NCI-H510A treated with DMSO at 0.1 percent for 48 hours (cell line): ENCODE data around the gene XXYLT1.
"Not testable (repeated sequence)": the region's sequence is repeated elsewhere in the genome, so short reads cannot be mapped to it uniquely, and the experiment has no call there.

Experiments
- DNase-seq: peaks from one replicate; lab custom pipeline; 2025; lab: John Stamatoyannopoulos, UW

XXYLT1 gene

GRCh38 chr3:195042743-195043606 is 228.0 kb downstream of the XXYLT1 start:
- DNase-seq, result no peak

GRCh38 chr3:195041871-195042742 is 228.9 kb downstream of the XXYLT1 start:
- no peak for DNase-seq

DNA sequence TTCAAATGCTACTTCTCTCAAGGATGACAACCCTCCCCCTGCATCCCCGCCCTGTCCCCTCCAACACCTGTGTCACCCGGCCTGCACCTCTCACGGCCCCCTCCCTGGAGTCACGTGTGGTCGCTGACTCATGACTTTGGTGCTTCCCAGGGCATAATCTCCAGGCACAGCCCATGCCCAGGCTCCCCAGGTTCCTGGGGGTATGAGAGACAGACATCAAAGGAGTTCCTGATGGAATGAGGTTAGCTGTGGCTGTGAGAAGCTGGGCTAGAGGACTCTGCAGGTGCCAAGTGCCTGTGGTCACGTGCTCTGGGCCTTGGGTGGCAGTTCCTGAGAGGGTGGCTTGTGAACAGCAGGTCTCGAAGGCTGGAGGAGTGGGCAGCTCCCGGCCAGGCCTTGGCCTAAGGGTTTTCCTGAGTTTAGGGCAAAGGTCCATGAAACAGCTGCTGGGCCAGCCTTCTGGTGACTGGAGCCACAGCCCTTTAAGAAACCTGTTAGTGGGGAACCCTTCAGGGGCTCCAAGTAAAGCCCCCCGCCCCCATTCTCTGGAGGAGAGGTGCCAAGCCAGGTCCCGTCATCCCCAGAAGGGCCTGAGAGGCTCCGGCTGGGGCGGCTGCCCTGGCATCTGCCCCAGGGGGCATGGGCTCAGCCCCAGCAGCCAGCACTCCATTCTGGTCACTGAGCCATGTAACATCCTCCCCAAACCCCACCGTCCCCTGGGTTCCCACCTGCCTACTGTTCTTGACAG is 230.0 kb downstream of the XXYLT1 start:
- DNase-seq, result no peak

- no peak for DNase-seq
Measured at GRCh38 chr3:195040094-195040493, 230.9 kb downstream of the XXYLT1 start.

GRCh38 chr3:195039180-195039843 is 231.6 kb downstream of the XXYLT1 start:
- DNase-seq, result peak; percentile 11

GRCh38 chr3:195038161-195038560 is 232.8 kb downstream of the XXYLT1 start:
- DNase-seq, result no peak

DNA sequence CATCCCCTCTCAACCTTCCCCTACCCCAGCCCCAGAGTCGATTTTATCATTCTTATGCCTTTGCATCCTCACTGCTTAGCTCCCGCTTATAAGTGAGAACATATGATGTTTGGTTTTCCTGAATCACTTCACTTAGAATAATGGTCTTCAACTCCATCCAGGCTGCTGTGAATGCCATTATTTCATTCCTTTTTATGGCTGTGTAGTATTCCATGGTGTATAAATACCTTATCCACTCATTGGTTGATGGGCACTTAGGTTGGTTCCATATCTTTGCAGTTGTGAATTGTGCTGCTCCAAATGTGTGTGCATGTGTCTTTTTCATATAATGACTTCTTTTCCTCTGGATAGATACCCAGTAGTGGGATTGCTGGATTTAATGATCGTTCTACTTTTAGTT is 233.4 kb downstream of the XXYLT1 start:
- DNase-seq, result not testable (repeated sequence)

DNA sequence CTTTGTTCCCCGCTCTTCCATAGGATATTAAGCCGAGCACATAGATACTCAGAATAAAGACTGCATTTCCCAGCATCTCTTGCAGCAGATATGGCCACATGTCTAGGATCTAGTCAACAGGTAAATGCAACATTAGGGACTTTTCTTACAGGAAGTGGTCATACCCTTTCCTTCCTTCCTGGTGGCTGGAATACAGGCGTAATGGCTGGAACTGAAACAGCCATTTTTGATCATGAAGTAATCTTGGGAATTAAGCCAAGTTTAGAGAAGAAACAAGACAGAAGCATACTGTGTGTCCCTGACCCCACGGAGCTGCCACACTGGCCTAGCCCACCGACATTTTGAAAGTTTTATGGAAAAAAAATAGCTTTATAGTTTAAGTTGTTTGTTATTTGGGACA is 234.0 kb downstream of the XXYLT1 start:
- no peak for DNase-seq

DNA sequence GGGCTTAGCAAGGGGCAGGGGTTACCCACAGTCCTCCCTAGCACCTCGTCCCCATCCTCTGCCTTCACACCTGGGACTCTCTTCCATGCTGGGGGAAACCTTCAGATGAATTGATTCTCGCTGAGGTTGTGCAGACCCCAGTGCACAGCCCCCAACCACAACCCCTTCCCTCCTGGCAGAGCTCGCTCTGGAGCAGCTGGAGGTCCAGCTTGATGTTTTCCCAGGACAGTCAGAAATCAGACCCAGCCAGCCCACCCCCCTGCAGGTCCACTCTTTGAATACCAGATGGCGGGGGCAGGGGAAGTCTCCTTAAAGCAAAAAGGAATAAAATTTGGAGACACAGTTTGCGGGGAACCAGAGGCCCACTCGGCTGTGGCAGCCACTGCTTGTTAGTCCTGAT is 234.4 kb downstream of the XXYLT1 start:
- DNase-seq, result no peak

GRCh38 chr3:195036203-195036505 is 234.8 kb downstream of the XXYLT1 start:
- DNase-seq, result no peak

DNA sequence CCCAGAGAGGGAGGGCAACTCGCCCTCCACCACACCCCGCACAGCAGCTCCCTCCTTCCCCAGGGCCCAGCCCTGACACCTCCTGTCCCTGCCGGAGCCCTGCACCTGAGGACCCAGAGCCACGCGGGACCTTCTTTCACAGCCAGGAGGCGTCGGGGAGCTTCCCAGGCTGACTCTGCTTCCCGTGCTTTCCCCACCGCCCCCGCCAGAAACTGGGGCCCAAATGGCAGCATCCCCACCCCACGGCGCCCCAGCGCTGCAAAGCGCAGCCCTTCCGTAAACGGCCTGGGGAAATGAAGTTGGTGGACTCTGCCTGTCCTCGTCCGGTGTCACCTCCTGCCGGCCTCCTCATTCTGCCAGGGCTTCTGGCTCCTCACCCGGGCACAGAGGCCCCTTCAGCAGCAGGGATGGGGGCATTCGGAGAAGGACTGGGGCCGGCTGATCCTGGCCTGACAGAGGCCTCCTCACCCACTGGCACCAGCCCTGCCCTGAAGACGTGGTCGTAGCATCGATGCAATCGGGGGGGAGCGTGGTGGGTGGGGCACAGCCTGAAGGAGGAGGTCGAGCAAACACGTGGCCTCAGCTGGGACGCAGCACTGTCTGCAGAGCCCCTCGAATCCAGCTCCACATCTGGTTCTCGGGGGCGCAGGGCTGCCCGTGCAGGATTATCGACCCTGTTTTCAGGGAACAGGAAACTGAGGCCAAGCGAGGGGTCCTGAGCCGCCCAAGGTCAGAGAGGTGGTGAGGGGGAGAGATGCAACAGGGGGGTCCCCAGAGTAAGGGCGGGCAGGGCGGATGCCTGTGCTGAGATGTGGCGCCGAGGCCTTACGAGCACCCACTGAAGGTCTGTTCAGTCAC is 235.4 kb downstream of the XXYLT1 start:
- no peak for DNase-seq

DNA sequence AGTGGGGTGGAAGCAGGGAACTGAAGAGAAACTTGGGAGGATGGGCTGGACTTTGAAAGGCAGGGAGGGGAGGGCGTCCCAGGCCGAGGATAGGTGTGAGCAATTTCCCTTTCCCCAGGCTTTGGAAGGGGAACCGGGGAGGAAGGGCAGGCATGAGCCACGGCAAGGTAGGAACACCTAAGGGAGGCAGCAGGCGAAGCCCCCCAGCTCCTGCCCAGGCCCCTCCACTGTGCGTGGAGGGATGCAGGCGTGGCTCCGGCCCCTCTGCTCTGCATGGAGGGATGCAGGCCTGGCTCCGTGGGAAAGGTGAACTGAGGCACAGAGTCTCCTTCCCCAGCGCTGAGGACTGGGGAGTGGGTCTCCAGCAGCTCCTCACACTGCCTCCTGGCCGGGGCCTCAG is 236.4 kb downstream of the XXYLT1 start:
- DNase-seq, result no peak

- DNase-seq, result no peak
Measured at GRCh38 chr3:195034101-195034500, 236.9 kb downstream of the XXYLT1 start.

DNA sequence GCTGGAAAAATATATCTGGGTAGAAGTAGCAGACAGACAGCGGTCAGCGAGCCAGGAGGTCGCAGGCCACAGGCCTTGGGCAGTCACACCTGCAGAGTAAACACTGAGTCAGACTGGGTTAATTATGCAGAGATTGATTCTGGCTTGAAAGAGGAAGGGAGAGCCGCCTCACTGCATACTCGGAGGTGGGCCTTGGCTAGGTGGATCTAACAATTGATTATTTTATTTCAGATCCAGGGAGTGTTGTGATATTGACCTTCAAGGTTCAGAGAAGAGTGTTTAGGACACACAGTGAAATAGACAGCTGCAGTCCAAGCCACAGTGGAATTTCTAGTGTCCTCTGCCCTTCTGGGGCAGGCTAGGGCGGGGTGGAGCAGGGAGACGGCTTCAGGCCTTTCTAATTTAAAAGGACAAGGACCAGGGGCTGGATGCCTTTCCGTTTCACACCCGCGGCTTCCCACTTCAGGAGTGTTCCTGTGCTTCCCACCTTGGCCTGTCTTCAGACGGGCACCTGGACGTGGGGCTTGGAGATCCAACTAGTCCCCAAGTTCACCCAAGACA is 237.3 kb downstream of the XXYLT1 start:
- DNase-seq, result peak; percentile 35

DNA sequence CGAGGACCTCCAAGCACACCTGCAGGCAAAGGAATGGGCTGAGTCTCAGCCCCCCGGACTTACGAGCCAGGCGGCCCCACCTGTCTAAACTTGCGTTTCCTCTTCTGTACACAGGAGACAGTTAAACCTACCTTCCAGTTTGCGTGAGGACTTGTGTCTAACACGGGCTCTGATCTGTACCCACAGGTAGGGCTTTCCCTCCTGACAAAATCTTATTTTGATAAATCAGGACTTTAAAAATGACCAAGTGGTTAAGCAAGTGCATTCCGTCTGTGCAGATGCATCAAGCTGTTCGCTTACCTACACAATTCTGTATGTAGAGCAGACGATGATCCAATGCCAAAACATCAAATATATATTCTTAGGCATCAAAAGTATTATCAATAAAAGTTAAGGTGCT is 238.0 kb downstream of the XXYLT1 start:
- peak; percentile 84 for DNase-seq

DNA sequence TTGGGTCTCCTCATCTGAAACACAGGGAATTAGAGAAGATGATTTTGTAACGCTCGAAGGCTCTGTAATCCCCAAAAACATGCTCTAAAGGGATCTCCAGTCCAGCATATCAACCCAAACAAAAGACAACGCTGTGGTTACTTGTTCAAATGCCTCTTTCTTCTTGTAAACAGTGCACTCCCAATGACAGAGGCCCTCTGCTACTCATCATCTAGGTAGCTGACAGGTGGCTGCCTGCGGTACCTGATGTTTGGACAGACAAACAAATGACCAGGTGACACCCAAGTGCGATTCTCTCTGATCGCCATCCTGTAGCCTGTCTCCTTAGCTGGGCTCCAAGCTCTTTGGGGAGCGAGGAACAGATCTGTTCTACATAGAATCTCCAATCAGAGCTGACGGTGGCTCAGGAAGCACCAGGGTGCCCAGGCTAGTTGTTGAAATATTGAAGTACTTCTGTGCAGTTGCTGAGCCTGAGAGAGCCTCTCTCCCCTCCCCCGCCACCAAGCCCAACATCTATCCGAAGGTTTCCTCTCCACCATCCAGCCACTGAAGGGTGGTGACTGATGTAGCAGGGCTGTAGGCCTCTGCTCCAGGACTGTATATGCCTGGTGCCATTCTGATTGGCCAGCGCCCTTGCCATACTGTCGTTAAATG is 238.7 kb downstream of the XXYLT1 start:
- peak; percentile 96 for DNase-seq

DNA sequence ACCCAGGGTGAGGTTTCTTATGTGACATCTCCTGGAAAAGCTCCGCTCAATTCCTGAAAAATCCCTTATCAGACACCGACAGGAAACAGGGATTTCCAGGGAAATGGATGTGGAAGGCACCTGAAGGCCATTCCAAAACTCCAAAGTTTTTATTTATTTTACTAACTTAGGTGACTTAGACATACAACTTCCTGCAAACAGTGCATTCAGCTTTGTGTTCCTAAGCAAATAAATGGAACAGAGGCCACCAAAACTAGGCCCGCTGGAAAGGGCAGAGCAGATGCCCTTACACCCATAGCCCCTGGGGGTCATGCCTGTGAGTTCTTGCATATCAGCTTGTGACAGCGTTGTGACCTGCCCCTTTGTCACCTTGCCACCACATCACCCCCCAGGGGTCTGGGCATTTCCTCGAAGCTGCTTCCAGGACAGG is 239.4 kb downstream of the XXYLT1 start:
- DNase-seq, result peak; percentile 63

DNA sequence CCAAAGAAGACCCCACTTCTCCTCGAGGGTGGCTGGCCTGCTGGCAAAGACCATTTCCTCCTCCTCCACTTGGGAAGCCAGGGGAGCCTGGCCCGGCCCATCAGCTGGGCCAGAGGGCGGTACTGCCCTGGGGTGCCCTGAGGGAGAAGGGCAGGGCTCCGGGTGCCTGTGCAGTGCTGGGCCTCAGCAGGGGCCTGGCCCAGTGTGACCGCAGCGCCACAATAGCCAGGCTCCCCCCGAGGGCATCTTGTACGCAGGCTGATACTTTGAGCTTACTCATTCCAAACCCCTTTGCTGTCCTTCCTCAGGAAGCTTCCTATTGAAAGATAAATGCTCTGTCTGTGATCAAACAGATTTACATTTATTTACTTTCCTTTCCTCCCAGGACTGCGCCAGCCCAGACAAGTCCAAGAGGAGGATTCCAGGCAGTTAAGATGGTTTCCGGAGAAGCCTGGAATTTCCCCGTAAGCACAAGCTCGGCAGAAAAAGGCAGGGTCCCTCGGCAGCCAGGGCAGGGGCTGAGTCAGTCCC is 240.1 kb downstream of the XXYLT1 start:
- DNase-seq, result peak; percentile 66

DNA sequence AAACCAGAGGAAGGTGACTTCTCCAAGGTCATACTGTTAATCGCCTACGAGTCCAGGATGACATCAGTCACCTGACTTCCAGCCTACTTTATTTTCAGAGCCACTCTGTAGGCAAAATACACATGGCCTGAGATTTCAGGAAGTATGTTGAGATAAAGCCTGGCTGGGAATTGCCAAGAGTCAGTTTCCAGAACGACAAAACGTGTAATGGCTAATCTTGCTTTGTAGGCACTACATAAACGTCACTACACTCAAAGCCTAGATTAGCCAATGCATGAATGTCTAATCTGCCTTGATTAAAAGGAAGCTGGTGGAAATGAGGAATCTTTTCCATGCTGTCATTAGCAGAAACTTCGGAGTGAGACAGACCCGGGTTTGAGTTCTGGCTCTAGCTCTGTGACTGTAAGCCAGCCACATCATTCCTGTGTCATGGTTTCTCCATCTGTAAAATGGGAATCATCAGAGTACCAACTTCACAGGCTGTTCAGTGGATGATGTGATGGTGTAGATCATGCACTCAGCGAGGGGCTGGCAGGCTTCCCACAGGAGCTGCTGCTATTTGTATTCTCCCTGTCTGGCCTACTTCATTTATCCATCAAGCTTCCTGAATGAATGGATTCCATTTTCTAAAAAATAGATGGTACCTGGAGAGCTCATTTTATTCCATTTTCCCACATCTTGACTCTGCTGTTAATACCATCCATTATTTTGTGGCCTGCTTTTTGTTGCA is 241.9 kb downstream of the XXYLT1 start:
- no peak for DNase-seq
